Endothelial cell of umbilical vein (primary cell): Measurements from ENCODE around the gene NCBP1.

Experiments
- EZH2 ChIP-seq: IDR thresholded peaks from 2 replicates; pipeline ENCODE4 v1.6.1; 2012; ENCODE audit warnings: borderline replicate concordance, low read depth, mild to moderate bottlenecking, moderate library complexity, low read length, inconsistent platforms; ENCODE audit not compliant: severe bottlenecking
- JUN ChIP-seq: IDR thresholded peaks from 2 replicates; pipeline ENCODE4 v1.6.1; 2011; ENCODE audit warnings: borderline replicate concordance, low read depth; ENCODE audit not compliant: insufficient read length, insufficient read depth
- MYC ChIP-seq: IDR thresholded peaks from one replicate; pipeline ENCODE4 v1.6.1; 2011; ENCODE audit warnings: mild to moderate bottlenecking, low read depth, low read length
- POLR2A ChIP-seq: IDR thresholded peaks from 2 replicates; pipeline ENCODE4 v1.6.1; 2012; ENCODE audit warnings: low read depth, mild to moderate bottlenecking, control low read depth, low read length
- TF ChIP-seq, protein P1 (sequence below), 2 donors: IDR thresholded peaks; 1 replicate in 1 of 2; 2 replicates in 1 of 2; pipeline ENCODE4 v1.5.1; 2011; ENCODE audit warnings: low read length in 2 of 2, mild to moderate bottlenecking in 2 of 2, moderate library complexity in 2 of 2, control low read depth in 1 of 2, inconsistent platforms in 1 of 2, low read depth in 1 of 2; ENCODE audit not compliant: insufficient read depth in 1 of 2; ENCODE audit errors: extremely low read depth in 1 of 2

GRCh38 chr9:97629156-97629555 lies 4.5 kb upstream of the NCBP1 start:
- no peak for TF ChIP-seq EZH2
- no peak for TF ChIP-seq JUN
- no peak for TF ChIP-seq POLR2A
- TF ChIP-seq, protein P1, sequence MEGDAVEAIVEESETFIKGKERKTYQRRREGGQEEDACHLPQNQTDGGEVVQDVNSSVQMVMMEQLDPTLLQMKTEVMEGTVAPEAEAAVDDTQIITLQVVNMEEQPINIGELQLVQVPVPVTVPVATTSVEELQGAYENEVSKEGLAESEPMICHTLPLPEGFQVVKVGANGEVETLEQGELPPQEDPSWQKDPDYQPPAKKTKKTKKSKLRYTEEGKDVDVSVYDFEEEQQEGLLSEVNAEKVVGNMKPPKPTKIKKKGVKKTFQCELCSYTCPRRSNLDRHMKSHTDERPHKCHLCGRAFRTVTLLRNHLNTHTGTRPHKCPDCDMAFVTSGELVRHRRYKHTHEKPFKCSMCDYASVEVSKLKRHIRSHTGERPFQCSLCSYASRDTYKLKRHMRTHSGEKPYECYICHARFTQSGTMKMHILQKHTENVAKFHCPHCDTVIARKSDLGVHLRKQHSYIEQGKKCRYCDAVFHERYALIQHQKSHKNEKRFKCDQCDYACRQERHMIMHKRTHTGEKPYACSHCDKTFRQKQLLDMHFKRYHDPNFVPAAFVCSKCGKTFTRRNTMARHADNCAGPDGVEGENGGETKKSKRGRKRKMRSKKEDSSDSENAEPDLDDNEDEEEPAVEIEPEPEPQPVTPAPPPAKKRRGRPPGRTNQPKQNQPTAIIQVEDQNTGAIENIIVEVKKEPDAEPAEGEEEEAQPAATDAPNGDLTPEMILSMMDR (IDR thresholded peaks at IDR 0.05; ENCODE audit: extremely low read depth in 1 of 2, insufficient read depth in 1 of 2, low read depth in 1 of 2, low read length in 2 of 2): no peak
- no peak for TF ChIP-seq MYC
